ENCODE data around the gene KCNAB3.

KCNAB3 gene

DNA sequence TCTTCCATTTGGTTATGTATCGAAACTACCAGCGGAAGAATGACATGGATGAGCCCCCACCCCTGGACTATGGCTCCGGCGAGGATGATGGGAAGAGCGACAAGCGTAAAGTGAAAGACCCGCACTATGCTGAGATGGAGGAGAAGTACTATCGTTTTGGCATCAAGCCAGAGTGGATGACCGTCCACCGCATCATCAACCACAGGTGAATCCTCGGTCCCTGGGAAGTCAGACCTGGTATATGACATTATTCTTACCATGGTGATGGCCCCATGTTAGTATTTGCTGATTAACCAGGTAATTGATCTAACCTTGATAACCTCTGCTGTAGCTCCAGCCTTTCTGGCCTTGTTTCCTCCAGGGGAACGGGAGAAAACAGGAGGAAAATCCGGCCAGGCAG, 32.6 kb downstream of the KCNAB3 start:
- DNase-seq (ENCODE audit: low spot score), result no peak

DNA sequence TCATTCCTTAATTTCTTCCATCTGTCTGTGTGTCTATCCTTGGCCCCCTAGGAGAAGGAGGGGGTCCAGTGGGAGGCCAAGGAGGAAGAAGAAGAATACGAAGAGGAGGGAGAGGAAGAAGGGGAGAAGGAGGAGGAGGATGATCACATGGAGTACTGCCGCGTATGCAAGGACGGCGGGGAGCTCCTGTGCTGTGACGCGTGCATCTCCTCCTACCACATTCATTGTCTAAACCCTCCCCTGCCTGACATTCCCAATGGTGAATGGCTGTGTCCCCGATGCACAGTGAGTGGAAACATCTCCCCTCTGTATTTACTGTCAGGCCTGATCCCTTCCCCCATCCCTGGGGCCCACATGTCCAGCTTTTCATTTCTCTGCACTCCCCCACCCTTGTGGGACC, 34.8 kb downstream of the KCNAB3 start:
- no peak for DNase-seq (ENCODE audit: low spot score)

DNA sequence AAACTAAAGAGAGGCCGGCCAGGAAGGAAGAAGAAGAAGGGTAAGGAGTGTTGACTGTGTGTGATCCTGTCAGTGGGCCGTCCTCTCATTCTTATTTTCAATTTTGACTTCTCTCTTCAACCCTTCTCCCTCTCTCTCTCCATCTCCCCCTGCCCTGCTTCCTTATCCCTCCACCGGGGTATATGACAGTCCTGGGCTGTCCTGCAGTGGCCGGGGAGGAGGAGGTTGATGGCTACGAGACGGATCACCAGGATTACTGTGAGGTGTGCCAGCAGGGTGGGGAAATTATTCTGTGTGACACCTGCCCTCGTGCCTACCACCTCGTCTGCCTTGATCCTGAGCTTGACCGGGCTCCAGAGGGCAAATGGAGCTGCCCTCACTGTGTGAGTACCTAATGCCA, 35.4 kb downstream of the KCNAB3 start:
- DNase-seq (ENCODE audit: low spot score), result no peak

DNA sequence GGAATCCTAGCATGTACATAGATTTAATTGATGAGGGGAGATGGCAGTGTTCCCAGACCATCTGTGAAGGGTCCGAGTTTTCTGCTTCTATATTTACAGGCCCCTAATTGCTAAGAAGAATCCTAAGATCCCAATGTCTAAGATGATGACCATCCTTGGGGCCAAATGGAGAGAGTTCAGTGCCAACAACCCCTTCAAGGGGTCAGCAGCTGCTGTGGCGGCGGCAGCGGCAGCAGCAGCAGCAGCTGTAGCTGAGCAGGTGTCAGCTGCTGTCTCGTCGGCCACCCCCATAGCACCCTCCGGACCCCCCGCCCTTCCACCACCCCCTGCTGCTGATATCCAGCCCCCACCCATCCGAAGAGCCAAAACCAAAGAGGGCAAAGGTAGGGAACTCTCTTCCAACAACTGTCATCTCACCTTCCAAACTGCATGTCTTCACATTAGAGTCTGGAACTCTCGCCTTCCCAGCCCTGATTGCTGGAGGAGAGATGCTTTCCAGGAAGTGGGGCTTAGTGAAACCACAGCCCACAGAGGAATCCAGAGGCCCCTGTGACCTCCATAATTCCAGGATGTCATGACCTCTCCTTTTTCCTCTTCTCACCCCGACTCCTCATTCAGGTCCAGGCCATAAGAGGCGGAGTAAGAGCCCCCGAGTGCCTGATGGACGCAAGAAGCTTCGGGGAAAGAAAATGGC, 36.3 kb downstream of the KCNAB3 start:
- DNase-seq (ENCODE audit: low spot score), result no peak

DNA sequence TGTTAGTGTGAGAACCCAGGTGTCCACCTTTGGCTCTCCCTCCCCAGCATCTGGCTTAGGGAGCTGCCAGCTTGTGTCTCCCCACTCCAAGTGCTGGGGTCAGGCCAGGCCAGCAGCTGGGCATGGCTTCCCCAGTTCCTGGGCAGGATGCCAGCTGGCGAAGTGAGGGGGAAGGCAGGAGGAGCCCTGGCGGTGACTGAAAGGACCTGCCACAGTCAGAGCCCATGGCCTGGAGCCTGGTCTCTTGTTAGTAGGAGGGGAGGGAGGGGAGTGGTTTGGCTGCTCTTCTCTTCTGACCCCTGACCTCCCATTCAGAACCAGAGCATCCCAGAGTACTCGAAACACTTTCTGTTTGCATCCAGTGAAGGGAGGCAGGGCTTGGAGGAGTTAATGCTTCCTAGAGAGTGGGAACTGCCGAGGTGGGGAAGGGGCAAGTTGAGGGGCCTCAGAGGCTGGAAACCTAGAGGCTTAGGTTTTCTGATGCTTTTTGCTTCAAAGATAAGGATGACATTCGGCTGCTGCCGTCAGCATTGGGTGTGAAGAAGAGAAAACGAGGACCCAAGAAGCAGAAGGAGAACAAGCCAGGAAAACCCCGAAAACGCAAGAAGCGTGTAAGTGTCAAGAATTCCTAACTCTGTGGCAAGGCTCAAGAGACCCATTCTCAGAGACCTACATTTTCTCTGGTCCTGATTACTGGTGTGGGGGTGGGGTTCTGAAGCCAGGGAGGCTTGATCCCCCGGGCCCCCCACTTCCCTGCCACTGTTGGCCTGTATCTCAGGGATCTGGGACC, 40.3 kb downstream of the KCNAB3 start:
- DNase-seq (ENCODE audit: low spot score), result peak; percentile 88

DNA sequence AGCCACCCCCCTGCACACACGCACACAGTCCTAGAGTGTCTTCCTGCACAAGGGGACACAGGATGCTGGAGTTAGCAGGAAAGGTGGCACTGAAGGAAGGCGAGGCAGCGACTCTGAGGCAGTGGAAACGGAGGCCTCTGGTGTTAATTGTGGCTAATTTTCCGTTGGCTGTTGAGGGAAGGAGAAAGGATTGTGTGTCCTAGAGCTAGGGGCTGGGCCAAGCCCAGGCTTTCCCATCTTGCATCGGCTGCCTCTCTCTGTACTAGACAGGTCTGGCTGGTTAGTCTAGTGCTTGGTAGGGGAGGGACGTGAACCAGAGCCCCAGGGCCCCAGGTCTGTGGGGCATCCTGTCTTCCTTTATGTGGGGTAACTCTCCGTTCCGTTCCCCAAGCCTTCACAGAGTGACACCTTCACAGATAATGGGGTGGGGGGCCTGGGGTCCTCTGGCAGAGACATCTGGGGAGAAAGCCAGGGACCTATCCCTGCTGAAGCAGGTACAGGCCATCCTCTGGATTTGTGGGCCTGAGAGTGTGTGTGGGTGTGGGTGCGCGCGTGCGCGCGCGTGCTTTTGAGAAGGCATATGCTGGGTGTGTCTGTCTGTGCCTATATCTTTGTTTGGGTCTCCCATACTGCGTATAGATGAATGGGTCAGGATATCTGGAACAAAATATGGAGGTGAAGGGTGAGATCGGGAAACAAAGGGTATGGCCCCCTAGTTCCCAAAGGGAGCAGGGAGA, 41.3 kb downstream of the KCNAB3 start, which contains the start of gene CHD3:
Gene CHD3 (plus strand): TSS at position 606 of the 737 bp plus-strand sequence. CDS start 212 bp downstream, outside the sequence.
- DNase-seq (ENCODE audit: low spot score), result no peak

DNA sequence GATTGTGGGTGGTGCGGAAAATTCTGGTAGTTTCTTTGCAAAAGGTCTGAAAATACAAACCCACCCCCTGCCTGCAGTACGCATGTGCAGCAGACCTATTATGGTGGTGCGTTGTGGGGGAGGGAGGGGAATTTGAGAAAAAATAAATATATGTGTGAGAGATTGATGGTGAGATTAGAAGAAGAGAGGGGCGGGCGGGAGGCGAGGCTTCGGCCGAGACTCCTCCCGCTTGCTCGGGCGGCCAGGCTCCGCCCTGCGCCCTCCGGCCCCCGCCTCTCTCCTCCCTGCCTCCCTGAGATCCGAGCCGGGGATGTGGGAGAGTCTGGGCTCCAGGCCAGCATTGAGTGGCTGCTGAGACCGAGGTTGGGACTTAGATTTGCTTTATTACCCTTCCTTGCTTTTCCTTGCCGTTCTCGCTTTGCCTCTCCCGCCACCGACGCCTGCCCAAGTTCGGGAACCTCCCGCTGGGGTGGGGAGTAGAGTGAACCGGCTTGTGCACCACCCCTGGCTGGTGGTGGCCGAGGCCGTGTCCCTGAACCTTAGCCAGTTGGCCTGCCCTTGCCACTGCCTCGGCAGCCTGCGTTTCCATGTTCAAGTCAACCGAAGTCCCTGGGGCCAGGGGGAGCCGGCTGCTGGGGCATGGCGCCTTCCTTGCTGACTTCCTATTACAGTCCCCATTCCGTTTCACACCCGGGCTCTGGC, 42.0 kb downstream of the KCNAB3 start:
- DNase-seq (ENCODE audit: low spot score), result peak; percentile 87

DNA sequence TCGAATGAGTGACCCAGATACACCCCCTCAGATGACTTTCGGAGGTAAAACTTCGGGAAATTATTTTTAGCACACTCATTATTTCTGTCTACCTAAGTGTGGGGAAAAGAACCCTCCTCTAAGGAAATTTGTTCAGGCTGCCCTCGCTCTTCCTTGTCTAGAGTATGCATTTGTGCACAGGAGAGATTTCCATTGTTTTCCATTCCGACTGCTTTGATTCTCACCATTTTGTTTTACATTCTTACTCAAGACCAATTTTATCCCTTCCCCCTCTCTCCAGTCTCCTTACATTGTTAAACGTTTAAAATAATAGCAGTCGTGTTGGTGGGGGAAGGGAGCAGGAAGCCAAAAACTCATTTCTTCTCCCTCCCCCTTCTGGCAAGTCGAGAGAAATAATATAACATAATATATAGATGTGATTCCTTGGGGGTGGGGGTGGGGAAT, 42.6 kb downstream of the KCNAB3 start:
- peak; percentile 57 for DNase-seq (ENCODE audit: low spot score)

DNA sequence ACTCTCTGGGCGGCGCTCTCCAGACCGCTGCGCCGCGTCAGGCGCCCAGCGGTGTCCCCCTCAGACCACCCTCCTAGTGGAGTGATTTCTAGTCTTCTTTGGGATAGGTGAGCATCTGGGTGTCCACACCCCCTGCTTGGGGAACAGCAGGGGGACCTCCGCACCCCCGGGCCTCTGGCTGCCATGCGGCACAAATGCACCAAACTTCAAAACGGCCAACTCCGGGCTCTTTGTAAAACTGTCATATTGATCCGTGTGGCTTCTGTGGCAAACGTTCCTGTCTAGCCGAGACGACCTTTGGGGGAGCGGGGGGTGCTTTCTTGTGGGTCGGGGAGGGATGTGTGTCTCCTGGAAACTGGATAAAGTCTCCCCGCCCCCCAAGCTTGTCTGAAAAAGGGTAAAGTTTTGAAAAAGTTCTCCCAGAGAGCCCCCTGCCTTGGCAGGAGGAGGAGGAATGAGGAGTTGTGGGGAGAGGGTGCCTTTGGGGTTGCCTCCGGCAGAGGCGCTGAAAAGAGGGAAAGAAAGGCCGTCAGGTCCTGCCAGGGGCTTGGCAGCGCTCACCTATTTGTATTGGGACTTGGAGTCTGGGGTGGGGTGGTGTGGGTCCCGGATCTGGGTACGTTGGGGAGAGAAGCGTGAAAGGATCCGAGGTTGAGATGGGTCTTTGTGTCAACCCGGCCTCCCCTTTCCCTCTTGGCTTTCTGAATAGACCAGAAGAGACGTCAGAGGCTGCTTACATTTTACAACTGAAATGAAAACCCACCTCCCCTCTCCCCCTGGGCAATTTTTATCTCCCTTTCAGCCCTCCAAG, 43.2 kb downstream of the KCNAB3 start:
- DNase-seq (ENCODE audit: low spot score), result peak; percentile 53

DNA sequence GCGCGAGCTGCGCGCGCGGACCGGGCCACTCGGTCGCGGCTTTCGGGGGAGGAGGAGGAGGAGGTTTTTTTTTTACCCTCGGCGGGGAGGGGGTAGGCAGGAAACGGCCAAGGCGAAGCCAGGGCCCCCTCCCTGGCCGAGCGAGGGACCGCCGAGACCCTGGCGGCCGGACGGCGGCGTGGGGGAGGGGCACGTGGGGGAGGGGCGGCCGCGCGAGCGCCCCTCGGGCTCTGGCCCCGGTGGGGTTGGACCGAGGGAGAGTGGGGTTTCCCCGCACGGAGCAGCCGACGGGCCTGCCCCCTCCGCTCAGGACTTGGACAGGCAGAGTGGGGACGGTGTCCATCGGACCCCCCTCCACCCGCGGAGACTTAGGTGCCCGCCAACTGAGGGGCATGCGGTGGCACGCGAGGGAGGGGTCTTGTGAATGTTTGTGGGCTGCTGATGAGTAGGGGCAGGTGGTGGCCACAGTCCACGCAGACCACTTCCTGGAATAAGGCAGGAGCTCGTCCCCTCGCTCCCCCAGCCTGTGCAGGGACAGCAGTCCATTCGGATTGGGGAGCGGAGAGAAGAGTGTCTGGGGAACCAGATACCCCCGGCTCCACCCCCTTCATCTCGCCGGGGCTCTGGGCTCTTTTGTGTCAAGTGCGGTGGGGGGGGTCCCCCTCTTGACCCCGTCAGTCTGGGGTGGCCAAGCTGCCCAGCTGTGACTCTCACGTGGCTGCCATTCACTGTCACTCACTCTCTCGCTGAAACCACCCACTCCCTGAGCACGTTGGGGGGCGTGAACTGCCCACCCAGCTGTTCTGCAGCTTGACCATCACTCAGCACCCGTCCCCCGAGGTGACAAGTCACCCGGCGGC, 44.1 kb downstream of the KCNAB3 start:
- DNase-seq (ENCODE audit: low spot score), result peak; percentile 60

DNA sequence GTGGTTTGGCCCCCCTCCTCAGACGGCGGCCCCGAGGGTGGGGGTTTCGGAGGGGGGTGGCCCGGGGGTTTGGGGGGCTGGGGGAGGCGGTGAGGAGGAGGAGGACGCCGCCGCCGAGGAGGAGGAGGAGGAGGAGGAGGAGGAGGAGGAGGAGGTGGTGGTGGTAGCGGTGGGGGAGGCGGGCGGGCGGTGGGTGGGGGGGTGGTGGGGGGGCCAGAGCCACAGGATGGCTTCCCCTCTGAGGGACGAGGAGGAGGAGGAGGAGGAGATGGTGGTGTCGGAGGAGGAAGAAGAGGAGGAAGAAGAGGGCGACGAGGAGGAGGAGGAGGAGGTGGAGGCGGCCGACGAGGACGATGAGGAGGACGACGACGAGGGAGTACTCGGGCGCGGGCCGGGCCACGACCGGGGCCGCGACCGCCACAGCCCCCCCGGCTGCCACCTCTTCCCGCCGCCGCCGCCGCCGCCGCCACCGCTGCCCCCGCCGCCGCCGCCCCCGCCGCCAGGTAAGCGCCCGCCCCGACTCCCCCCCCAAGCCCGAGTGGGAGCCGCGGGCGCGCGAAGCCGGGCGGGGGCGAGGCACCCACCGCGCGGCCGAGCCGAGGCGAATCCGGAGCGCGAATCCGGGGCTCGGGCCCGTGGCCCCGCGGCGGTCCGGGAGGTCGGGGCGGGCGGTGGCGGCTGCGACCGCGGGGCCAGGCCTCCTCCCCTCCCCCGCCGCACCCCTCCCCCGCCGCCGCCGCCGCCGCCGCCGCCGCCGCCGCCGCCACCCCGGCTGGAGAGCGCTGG, 44.9 kb downstream of the KCNAB3 start:
- no peak for DNase-seq (ENCODE audit: low spot score)

DNA sequence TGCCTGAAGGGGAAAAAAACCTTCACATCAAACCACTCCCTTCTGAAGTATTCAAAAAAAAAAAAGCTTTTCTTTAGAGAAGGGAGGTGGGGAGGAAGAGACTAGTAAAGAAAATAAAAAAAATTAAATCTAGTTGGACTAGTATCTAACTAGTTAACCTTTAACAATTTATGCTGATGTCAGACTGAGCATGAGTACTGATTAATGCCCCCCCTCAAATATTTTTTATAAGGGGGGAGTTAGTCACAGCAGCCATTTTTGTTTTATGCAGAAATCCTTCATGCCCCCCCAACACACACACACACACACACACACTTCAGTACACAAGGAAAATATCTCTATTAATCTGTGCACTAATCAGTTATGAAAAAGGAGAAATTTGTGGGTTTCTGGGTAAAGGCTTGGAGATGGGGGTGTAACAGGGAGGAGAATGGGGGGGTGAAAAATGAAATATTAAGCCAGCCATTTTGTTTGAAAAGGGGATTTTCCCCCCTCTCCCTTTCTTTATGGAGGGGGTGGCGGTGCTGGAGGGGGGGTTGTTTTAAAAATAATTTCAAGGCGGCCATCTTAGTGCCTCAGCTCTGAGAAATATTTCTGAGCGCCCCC, 45.8 kb downstream of the KCNAB3 start:
- no peak for DNase-seq (ENCODE audit: low spot score)

DNA sequence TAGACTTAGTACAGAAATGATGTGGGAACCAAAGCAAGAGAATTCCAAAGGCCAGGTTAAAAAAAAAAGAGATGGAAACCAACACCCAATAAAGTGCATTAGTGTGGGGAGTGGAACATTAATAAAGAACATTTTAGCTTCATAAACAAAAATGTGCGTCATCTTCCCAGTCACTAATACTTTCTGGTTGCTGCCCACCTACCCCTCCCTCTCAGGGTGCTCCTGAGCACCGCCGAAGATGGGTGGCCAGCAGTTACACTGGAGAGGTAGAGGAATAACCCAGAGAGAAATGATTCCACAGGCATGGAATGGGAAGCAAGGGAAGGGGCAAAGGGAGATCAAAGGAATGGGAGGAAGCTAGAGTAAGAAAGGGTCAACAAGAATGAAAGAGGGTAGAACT, 47.0 kb downstream of the KCNAB3 start:
- no peak for DNase-seq (ENCODE audit: low spot score)

DNA sequence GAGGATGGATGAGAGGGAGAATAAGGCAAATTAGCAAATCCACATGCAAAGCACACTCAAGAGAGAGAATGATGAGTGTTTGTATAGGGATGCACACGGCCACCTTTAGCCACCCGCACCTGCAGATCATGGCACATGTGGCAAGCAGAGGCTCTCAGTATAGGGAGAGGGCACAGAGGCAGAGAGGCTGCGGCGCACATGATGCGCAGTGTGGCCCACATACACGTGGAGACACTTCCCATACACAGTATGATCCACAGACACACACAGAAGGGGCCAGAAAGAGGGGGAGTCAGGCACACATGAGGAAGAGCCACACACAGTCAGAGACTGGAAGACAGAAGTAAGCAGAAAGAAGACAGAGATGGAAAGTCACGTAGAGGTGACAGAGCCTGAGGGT, 47.6 kb downstream of the KCNAB3 start:
- DNase-seq (ENCODE audit: low spot score), result no peak

DNA sequence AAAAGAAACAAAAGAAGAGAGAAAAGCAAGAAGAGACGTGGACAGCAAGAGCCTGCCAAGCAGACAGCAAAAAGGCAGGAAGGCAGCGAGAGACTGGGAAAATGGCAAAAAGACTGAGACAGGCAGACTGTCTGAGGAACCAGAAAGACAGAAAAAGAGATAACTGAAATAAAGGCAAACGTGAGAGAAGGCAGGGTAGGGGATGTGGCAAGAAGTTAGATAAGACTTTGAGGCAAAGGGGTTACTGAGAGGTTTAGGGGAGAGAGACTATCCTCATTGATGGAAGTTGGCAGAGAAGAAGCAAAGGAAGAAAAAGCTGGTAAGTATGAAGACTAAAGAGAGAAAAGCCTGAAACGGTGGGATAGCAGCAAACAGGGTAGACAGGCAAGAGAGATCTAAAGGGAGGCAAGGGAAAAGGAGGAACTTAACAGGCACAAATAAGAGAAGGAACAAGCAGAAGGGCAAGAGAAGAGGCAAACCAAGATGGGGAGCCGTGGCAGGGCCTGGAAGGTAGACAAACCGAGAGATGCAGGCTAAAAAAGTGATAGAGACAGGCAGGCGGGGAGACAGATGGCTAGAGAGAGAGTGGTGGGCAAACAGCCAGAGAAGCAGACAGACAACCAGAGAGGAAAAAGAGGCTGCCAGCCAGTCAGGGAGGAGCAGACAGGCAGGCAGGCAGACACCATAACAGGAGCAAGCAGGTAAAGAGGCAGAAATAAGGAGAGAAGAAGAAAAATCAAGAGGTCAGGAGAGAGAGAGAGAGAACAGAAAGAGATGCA, 48.2 kb downstream of the KCNAB3 start:
- peak; percentile 95 for DNase-seq (ENCODE audit: low spot score)

DNA sequence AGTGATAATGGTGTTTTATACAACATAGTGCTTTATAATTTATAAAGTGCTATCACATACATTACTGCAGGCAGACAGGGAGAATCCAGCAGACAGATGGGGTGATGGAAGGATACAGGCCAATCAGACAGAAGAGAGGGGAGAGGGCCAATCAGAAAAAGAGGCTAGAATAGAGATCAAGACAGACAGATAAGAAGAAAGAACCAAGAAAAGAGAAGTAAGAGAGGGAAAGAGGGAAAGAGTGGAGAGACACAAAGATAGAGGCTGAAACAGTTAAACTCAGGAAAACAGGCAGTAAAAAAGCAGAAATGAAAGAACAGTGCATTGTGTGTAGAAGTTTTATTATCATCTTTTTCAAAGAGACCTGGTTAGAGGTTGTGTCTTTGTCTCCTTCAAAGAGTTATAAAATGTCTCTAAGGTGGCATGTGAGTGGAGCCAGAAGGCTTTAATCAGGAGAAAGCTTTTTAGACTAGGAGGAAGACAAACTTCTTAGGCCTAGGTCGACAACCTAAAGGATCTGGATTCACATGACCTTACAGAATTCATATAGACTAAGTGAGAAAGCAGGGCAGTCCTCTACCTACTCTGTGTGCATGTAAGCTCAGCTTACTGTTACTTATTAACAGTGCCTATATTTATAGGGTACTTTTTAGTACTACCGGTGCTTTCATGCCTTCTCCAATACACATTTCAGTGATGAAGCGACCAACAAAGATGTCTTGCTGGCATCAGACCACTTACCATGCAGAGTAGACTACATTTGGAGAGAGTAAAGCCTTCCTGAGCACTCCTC, 49.4 kb downstream of the KCNAB3 start:
- no peak for DNase-seq (ENCODE audit: low spot score)

DNA sequence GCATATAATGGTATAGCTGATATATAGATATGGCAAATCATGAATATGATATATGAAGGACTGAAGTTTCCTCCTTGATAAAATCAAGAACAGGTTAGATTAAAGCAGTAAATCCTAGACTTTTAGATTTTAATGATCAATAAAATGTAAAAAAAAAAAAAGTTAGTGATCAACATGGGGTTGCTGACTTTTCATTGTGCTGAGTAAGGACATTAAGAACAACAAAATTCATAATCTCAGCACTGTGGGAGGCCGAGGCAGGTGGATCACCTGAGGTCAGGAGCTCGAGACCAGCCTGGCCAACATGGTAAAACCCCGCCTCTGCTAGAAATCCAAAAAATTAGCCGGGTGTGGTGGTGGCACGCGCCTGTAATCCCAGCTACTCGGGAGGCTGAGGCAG, 51.4 kb downstream of the KCNAB3 start:
- DNase-seq (ENCODE audit: low spot score), result no peak
